Thyroid gland (tissue), 4 donors: ENCODE results near the gene FHOD3. TPM values are rescaled to one million over a fixed set of nuclear protein-coding genes. Genes with fewer than 3 reads are reported as not detected.

Source experiments
- DNase-seq, 2 donors: peaks; one replicate each; pipeline ENCODE4 v3.0.0-alpha.2; 2019
- H3K27ac ChIP-seq, 3 donors: fragments of 200-600 bp; sonication (generic); 1 replicate in 2 of 3; 2 replicates in 1 of 3; pipeline ENCODE4 v1.5.1; 2016 to 2019; ENCODE audit warnings: mild to moderate bottlenecking in 1 of 3, moderate library complexity in 1 of 3
- H3K27me3 ChIP-seq: fragments of 200-600 bp; sonication (generic); one replicate; pipeline ENCODE4 v1.5.1; 2019
- H3K36me3 ChIP-seq, 2 donors: fragments of 200-600 bp; sonication (generic); one replicate each; pipeline ENCODE4 v1.5.1; 2016 to 2019
- H3K4me1 ChIP-seq, 2 donors: fragments of 200-600 bp; sonication (generic); one replicate each; pipeline ENCODE4 v1.5.1; 2017 to 2019
- H3K4me3 ChIP-seq, 3 donors: fragments of 200-600 bp; sonication (generic); replicated peaks in 1 of 3; 1 replicate in 2 of 3; 2 replicates in 1 of 3; pipeline ENCODE4 v1.5.1; 2016; ENCODE audit warnings: mild to moderate bottlenecking in 1 of 3
- H3K9me3 ChIP-seq: fragments of 200-600 bp; sonication (generic); one replicate; pipeline ENCODE4 v1.5.1; 2017
- POLR2A ChIP-seq, 2 donors: fragments of 450-650 bp; IDR thresholded peaks; one replicate each; pipeline ENCODE4 v1.6.1; 2017; ENCODE audit warnings: antibody characterized with exemption in 2 of 2, mild to moderate bottlenecking in 2 of 2, moderate library complexity in 1 of 2
- WGBS, 2 donors: methylation state at CpG; one replicate each; pipeline ENCODE4 v1.1.5; 2017; 5-methylcytosine and 5-hydroxymethylcytosine counted together
- intact Hi-C: fragments of 100-400 bp; cut with DNase I; formaldehyde crosslinking; loops from one replicate; pipeline ENCODE4 v1.15.1; 2023
- total RNA-seq, 4 donors: library from RNA; depleted of rRNA; stranded (reverse); fragments of >200 nt; gene quantifications; one replicate each; pipeline ENCODE4 v1.2.3, GENCODE V29; 2016
- TF ChIP-seq, protein P1 (sequence below), 6 experiments: fragments of 200-600 bp in 3 of 6; fragments of 450-650 bp in 3 of 6; sonication (generic) in 3 of 6; IDR thresholded peaks; one replicate each; pipeline ENCODE4 v1.5.1; 2016 to 2019; ENCODE audit warnings: antibody characterized with exemption in 6 of 6, mild to moderate bottlenecking in 2 of 6, inconsistent platforms in 1 of 6, moderate library complexity in 1 of 6

The FHOD3 gene
- total RNA-seq, 4 donors from 2014 or later, result 1.6 to 6.9 (median 4.8) TPM

DNA sequence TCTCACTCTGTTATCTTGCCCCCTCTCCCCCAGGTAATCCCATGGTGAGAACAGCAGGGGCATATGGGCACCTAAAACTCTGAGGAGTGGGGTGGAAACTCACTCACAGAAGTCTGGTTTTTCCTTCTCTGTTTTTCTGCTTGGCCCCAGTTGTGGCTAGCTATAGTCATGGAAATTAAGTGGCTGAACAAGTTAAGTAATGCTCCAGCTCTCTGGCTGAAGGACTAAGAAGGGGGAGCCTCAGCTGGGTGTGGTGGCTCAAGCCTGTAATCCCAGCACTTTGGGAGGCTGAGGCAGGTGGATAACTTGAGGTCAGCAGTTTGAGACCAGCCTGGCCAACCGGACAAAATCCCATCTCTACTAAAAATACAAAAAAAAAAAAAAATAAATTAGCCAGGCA is 270.3 kb downstream of the FHOD3 start:
- H3K4me1 ChIP-seq, result no peaks in the 10 kb centered on the region
- H3K27me3 ChIP-seq, result no peaks in the 10 kb centered on the region
- no peaks in the 10 kb centered on the region for H3K36me3 ChIP-seq
- WGBS, 2 donors, result 91 to 94% methylated on average over 1 of the region's 1 CpG
- TF ChIP-seq POLR2A (IDR thresholded peaks at IDR 0.05), result no peak
- TF ChIP-seq, protein P1, sequence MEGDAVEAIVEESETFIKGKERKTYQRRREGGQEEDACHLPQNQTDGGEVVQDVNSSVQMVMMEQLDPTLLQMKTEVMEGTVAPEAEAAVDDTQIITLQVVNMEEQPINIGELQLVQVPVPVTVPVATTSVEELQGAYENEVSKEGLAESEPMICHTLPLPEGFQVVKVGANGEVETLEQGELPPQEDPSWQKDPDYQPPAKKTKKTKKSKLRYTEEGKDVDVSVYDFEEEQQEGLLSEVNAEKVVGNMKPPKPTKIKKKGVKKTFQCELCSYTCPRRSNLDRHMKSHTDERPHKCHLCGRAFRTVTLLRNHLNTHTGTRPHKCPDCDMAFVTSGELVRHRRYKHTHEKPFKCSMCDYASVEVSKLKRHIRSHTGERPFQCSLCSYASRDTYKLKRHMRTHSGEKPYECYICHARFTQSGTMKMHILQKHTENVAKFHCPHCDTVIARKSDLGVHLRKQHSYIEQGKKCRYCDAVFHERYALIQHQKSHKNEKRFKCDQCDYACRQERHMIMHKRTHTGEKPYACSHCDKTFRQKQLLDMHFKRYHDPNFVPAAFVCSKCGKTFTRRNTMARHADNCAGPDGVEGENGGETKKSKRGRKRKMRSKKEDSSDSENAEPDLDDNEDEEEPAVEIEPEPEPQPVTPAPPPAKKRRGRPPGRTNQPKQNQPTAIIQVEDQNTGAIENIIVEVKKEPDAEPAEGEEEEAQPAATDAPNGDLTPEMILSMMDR (IDR thresholded peaks at IDR 0.05), result no peak
- H3K9me3 ChIP-seq, result no peaks in the 10 kb centered on the region
- intact Hi-C loops, result no loop called here
- H3K4me3 ChIP-seq, result no peak overlapping the region
- no peak for DNase-seq
- H3K27ac ChIP-seq, result no peak overlapping the region

DNA sequence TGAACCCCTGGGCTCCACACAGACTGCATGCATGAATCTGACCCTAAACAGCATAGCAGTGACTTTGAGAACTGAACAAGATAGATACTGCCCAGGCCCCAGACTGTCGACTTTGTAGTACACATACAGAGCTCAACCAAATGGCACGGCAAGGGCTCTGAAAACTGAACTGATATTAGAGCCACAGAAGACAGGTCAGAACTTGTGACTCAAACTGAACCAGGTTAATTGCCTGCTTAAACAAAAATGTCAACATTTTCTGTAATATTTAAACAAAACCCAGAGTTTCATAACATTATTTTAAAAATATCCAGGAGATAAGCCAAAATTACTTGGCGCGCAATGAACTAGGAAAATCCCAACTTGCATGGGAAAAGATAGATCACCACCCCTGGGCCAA is 271.0 kb downstream of the FHOD3 start:
- Histone ChIP-seq H3K27ac (no peak overlapping the region), H3K9me3 (no peaks in the 10 kb centered on the region), H3K27me3 (no peaks in the 10 kb centered on the region), H3K36me3 (no peaks in the 10 kb centered on the region), H3K4me1 (no peaks in the 10 kb centered on the region), H3K4me3 (no peak overlapping the region)
- no peak for DNase-seq
- TF ChIP-seq, protein P1 (IDR thresholded peaks at IDR 0.05), result no peak
- no peak for TF ChIP-seq POLR2A (IDR thresholded peaks at IDR 0.05)
- intact Hi-C loops, result no loop called here
- WGBS, 2 donors, result 82 to 87% methylated on average over 4 of the region's 4 CpGs

DNA sequence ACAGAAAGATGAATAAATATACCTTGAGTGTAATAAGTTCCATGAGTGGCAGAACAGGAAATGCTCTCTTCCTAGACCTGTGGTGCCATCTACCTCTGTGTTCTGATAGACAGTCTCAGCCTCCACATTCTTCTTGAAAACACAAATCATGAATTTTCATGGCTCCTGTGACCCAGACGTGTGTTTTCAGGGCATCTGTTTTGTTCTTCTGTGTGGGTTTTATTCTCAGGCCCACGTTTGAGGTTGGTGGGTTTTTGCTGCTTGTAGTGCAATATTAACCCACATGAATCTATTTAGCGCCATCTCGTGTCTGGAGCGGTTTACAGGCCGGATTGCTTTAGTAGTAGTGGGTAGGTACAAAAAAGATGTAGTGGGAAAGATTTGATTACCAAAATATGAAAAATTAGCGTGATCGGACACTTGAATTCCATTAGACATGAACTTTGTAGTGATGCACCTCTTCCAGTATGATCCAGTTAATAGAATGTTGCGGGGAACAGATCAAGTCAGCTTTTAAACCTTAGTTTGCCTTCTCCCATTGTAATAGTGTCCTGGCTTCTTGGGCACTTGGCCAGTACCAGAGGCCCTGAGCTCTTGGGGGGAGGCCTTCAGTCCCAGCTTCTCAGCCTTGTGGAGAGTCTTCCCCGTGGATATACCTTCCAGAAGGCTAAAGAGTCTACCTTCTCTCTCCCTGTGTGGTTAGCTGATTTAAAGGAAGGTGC is 274.8 kb downstream of the FHOD3 start:
- no peak for TF ChIP-seq POLR2A (IDR thresholded peaks at IDR 0.05)
- TF ChIP-seq, protein P1 (IDR thresholded peaks at IDR 0.05), result peak in 5 of 6 experiments; percentile 13 to 81 (median 64)
- WGBS, 2 donors, result 17 to 21% methylated on average over 10 of the region's 10 CpGs
- no peaks in the 10 kb centered on the region for H3K4me1 ChIP-seq
- no peak overlapping the region for H3K4me3 ChIP-seq
- DNase-seq, result peak; percentile 63 to 66
- H3K36me3 ChIP-seq, result no peaks in the 10 kb centered on the region
- no peaks in the 10 kb centered on the region for H3K9me3 ChIP-seq
- intact Hi-C loops, result loop anchor here (5.0 kb wide), 1 partner anchor 275 kb away; the partner anchor contains the start of gene FHOD3
- no peaks in the 10 kb centered on the region for H3K27me3 ChIP-seq
- no peak overlapping the region for H3K27ac ChIP-seq

DNA sequence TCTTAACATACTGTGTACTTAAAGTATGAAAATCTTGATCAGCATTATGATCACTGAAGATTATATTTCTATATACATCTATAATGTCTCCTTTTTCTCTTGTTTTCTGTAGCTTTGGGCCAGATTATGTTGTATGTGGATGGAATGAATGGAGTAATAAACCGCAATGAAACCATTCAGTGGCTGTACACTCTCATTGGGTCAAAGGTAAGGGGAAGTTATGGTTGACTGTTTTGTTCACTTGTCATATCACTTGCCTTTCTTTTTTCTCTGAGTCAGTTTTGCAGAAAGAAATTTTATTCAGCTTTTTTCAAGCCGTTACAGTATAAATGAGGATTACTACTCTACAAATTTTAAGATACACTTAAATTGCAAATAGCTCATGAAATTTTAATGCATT is 278.8 kb downstream of the FHOD3 start:
- Histone ChIP-seq H3K27ac (no peak overlapping the region), H3K4me3 (no peak overlapping the region), H3K4me1 (no peaks in the 10 kb centered on the region), H3K36me3 (no peaks in the 10 kb centered on the region), H3K9me3 (no peaks in the 10 kb centered on the region), H3K27me3 (no peaks in the 10 kb centered on the region)
- intact Hi-C loops, result no loop called here
- TF ChIP-seq POLR2A (IDR thresholded peaks at IDR 0.05), result no peak
- TF ChIP-seq, protein P1 (IDR thresholded peaks at IDR 0.05), result no peak
- DNase-seq, result no peak
- 90 to 92% methylated on average over 2 of the region's 2 CpGs for WGBS, 2 donors

DNA sequence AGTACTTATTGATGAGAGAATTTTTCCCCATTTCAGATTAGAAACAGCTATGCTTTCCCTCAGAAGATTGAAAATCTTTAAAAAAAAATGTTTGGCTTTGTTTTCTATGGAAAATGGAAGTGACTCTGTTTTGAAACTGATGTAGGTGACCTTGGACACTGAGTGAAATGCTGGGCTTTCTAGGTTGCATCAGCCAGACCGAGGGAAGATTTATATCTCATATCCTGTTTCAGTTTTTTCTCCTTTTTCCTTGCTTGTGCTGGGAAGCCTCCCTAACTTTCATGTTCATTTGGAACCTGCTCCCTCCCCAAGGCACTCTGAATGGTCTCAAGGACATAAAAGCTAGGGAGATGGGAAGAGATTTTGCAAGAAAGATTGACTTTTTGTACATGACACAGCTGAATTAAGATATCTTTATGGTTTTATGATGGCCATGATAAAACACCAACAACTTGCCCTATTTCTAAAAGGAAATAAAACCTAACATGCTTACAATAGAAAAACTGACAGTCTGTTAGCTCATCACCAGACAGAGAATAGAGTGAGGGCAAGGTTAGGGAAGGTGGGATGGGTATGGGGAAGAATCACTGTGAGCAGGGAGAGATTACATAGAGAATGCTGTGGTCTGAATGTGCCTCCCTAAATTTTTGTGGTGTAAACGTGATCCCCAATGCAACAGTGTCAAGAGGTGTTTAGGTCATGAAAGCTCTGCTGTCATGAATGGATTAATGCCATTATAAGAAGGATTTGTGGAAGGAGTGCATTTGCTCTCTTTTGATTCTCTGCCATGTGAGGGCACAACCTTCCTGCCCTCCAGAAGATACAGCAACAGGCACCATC is 281.6 kb downstream of the FHOD3 start:
- intact Hi-C loops, result no loop called here
- no peak overlapping the region for H3K27ac ChIP-seq
- TF ChIP-seq, protein P1 (IDR thresholded peaks at IDR 0.05), result no peak
- no peak for TF ChIP-seq POLR2A (IDR thresholded peaks at IDR 0.05)
- H3K9me3 ChIP-seq, result no peaks in the 10 kb centered on the region
- H3K4me3 ChIP-seq, result no peak overlapping the region
- no peak for DNase-seq
- 72 to 79% methylated on average over 2 of the region's 2 CpGs for WGBS, 2 donors
- no peaks in the 10 kb centered on the region for H3K4me1 ChIP-seq
- H3K27me3 ChIP-seq, result no peaks in the 10 kb centered on the region
- H3K36me3 ChIP-seq, result no peaks in the 10 kb centered on the region
